ENCODE results near the gene CD2AP.

CD2AP gene

DNA sequence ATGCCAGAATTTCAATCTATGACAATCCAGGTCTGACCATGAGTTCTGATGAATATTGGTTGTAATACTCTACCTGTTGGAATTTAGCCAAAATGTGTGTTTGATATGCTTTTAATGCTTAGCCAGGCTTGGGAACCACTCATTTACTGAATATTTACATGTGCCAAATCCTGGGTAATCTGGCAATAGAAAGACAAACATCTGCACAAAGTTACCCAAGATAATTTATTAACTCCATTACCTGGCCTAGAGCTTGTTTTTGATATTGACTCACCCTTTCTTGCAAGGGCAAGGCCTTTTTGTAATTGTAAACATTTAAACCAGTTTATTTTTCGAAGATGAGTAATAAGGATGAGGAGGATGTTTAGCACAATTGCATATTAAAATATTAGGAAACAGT, 13.5 kb upstream of the CD2AP start:
- no peaks in the 10 kb centered on the region for H3K36me3 ChIP-seq (ENCODE audit: low read length)
- H3K4me2 ChIP-seq (ENCODE audit: low read depth, low read length, poor library complexity, severe bottlenecking): no peak overlapping the region
- peaks cover 11% of the 10 kb centered on the region for H3F3A ChIP-seq (ENCODE audit: insufficient read depth)
- TF ChIP-seq, protein P1, sequence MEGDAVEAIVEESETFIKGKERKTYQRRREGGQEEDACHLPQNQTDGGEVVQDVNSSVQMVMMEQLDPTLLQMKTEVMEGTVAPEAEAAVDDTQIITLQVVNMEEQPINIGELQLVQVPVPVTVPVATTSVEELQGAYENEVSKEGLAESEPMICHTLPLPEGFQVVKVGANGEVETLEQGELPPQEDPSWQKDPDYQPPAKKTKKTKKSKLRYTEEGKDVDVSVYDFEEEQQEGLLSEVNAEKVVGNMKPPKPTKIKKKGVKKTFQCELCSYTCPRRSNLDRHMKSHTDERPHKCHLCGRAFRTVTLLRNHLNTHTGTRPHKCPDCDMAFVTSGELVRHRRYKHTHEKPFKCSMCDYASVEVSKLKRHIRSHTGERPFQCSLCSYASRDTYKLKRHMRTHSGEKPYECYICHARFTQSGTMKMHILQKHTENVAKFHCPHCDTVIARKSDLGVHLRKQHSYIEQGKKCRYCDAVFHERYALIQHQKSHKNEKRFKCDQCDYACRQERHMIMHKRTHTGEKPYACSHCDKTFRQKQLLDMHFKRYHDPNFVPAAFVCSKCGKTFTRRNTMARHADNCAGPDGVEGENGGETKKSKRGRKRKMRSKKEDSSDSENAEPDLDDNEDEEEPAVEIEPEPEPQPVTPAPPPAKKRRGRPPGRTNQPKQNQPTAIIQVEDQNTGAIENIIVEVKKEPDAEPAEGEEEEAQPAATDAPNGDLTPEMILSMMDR (IDR thresholded peaks at IDR 0.05; ENCODE audit: insufficient read depth, low read length, poor library complexity, severe bottlenecking): no peak
- no peak for TF ChIP-seq EZH2phosphoT487 (conservative IDR thresholded peaks at IDR 0.05; ENCODE audit: low read length)
- H3K9ac ChIP-seq (ENCODE audit: low read length): no peak overlapping the region
- H3K79me2 ChIP-seq (ENCODE audit: insufficient read depth, low read length): no peaks in the 10 kb centered on the region
- no peak overlapping the region for H3K4me3 ChIP-seq (ENCODE audit: insufficient read depth, low read length, poor library complexity, severe bottlenecking)
- no peaks in the 10 kb centered on the region for H3K9me2 ChIP-seq (replicated peaks; ENCODE audit: insufficient read depth, low read length)
- no peaks in the 10 kb centered on the region for H3K27me3 ChIP-seq (ENCODE audit: low read length)
- no peak overlapping the region for H2AFZ ChIP-seq (ENCODE audit: low read depth, low read length, severe bottlenecking)
- no peak overlapping the region for H3K27ac ChIP-seq (ENCODE audit: low read depth, low read length)
- H4K20me1 ChIP-seq (ENCODE audit: low read depth, low read length): no peaks in the 10 kb centered on the region
- no peaks in the 10 kb centered on the region for H3K9me3 ChIP-seq (ENCODE audit: insufficient read depth, low read length)

DNA sequence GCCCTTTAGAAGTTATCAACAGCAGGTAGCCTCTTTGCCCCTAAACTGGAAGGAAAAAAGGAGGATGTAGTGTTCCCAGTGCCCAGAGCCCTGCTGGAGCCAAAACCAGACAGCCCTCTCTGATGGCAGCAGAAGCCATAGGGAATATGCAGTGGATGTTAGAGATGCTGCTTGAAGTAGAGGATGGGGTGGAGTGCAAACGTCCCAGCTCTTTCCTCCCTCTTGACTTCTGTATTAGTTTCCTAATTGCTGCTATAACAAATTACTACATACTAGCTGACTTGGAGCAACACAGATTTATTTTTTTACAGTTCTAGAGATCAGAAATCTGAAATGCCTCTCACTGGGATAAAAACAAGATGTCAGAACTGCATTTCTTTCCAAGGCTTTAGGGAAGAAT, 12.5 kb upstream of the CD2AP start:
- Histone ChIP-seq H3K27me3 (ENCODE audit: low read length) (no peaks in the 10 kb centered on the region), H3K79me2 (ENCODE audit: insufficient read depth, low read length) (no peaks in the 10 kb centered on the region), H3K36me3 (ENCODE audit: low read length) (no peaks in the 10 kb centered on the region), H3K9me3 (ENCODE audit: insufficient read depth, low read length) (no peaks in the 10 kb centered on the region), H3K9ac (ENCODE audit: low read length) (no peak overlapping the region), H4K20me1 (ENCODE audit: low read depth, low read length) (no peaks in the 10 kb centered on the region), H3F3A (ENCODE audit: insufficient read depth) (peaks cover 7% of the 10 kb centered on the region), H2AFZ (ENCODE audit: low read depth, low read length, severe bottlenecking) (no peak overlapping the region), H3K27ac (ENCODE audit: low read depth, low read length) (no peak overlapping the region), H3K9me2 (replicated peaks; ENCODE audit: insufficient read depth, low read length) (no peaks in the 10 kb centered on the region), H3K4me3 (ENCODE audit: insufficient read depth, low read length, poor library complexity, severe bottlenecking) (no peak overlapping the region), H3K4me2 (ENCODE audit: low read depth, low read length, poor library complexity, severe bottlenecking) (no peak overlapping the region)
- TF ChIP-seq, protein P1 (IDR thresholded peaks at IDR 0.05; ENCODE audit: insufficient read depth, low read length, poor library complexity, severe bottlenecking): no peak

DNA sequence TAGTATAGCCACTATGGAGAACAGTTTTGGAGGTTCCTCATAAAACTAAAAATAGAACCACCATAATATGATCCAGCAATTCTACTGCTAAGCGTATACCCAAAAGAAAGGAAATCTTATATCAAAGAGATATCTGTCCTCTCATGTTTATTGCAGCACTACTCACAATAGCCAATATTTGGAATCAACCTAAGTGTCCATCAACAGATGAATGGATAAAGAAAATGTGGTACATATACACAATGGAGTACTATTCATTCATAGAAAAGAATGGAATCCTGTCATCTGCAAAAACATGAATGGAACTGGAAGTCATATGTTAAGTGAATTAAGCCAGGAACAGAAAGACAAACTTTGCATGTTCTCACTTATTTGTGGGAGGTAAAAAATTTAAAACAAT, 5.7 kb upstream of the CD2AP start:
- Histone ChIP-seq H3K9ac (ENCODE audit: low read length) (no peak overlapping the region), H3K4me2 (ENCODE audit: low read depth, low read length, poor library complexity, severe bottlenecking) (no peak overlapping the region), H3K27me3 (ENCODE audit: low read length) (no peaks in the 10 kb centered on the region), H4K20me1 (ENCODE audit: low read depth, low read length) (no peaks in the 10 kb centered on the region), H2AFZ (ENCODE audit: low read depth, low read length, severe bottlenecking) (no peak overlapping the region), H3K27ac (ENCODE audit: low read depth, low read length) (no peak overlapping the region), H3K9me2 (replicated peaks; ENCODE audit: insufficient read depth, low read length) (no peaks in the 10 kb centered on the region), H3K36me3 (ENCODE audit: low read length) (no peaks in the 10 kb centered on the region), H3K9me3 (ENCODE audit: insufficient read depth, low read length) (no peaks in the 10 kb centered on the region), H3F3A (ENCODE audit: insufficient read depth) (peaks cover 14% of the 10 kb centered on the region), H3K4me3 (ENCODE audit: insufficient read depth, low read length, poor library complexity, severe bottlenecking) (no peak overlapping the region), H3K79me2 (ENCODE audit: insufficient read depth, low read length) (no peaks in the 10 kb centered on the region)
- no peak for TF ChIP-seq EZH2phosphoT487 (conservative IDR thresholded peaks at IDR 0.05; ENCODE audit: low read length)
- TF ChIP-seq, protein P1 (IDR thresholded peaks at IDR 0.05; ENCODE audit: insufficient read depth, low read length, poor library complexity, severe bottlenecking): no peak
